Gastrocnemius medialis (tissue), 4 donors: Measurements from ENCODE around the gene PJVK. TPM values are rescaled to one million over a fixed set of nuclear protein-coding genes. Genes with fewer than 3 reads are reported as not detected.

Source experiments
- ATAC-seq, 2 donors: fragments of 150-250 bp; one replicate each; pipeline ENCODE4 v1.9.1; 2016
- DNase-seq, 2 donors: peaks; one replicate each; pipeline ENCODE4 v3.0.0-alpha.2; 2019
- H3K27ac ChIP-seq, 4 donors: fragments of 200-600 bp; sonication (generic); 1 replicate in 1 of 4; 2 replicates in 3 of 4; pipeline ENCODE4 v1.5.1; 2016 to 2018; ENCODE audit warnings: mild to moderate bottlenecking in 2 of 4, moderate library complexity in 1 of 4
- H3K27me3 ChIP-seq, 3 donors: fragments of 200-600 bp; sonication (generic) in 2 of 3; 1 replicate in 1 of 3; 2 replicates in 2 of 3; pipeline versions ENCODE4 v1.5.1 to v1.6.0; 2016 to 2019; ENCODE audit warnings: mild to moderate bottlenecking in 1 of 3, moderate library complexity in 1 of 3
- H3K36me3 ChIP-seq, 2 donors: fragments of 200-600 bp; sonication (generic) in 1 of 2; one replicate each; pipeline ENCODE4 v1.5.1; 2017 to 2018
- H3K4me1 ChIP-seq, 2 donors: fragments of 200-600 bp; sonication (generic) in 1 of 2; one replicate each; pipeline ENCODE4 v1.5.1; 2016 to 2017; ENCODE audit warnings: mild to moderate bottlenecking in 2 of 2
- H3K4me3 ChIP-seq, 4 donors: fragments of 200-600 bp; sonication (generic) in 3 of 4; 1 replicate in 1 of 4; 2 replicates in 3 of 4; pipeline ENCODE4 v1.5.1; 2016 to 2019; ENCODE audit warnings: mild to moderate bottlenecking in 2 of 4
- H3K9me3 ChIP-seq, 3 donors: fragments of 200-600 bp; sonication (generic) in 2 of 3; 1 replicate in 1 of 3; 2 replicates in 2 of 3; pipeline ENCODE4 v1.5.1; 2016 to 2019
- CTCF ChIP-seq, 5 experiments: fragments of 450-650 bp in 3 of 5; fragments of 200-600 bp in 2 of 5; sonication (generic) in 2 of 5; IDR thresholded peaks in 4 of 5; conservative IDR thresholded peaks in 1 of 5; 1 replicate in 4 of 5; 2 replicates in 1 of 5; pipeline ENCODE4 v1.5.1; 2016 to 2019; ENCODE audit warnings: antibody characterized with exemption in 5 of 5, mild to moderate bottlenecking in 3 of 5, moderate library complexity in 3 of 5
- POLR2A ChIP-seq, 2 donors: fragments of 450-650 bp; IDR thresholded peaks; one replicate each; pipeline ENCODE4 v1.6.1; 2017; ENCODE audit warnings: antibody characterized with exemption in 2 of 2, mild to moderate bottlenecking in 2 of 2, moderate library complexity in 2 of 2
- in situ Hi-C, 4 donors: fragments of 200-750 bp; cut with MboI; loops; one replicate each; pipeline versions ENCODE4 v1.15.0 to v1.8.0; 2017; ENCODE audit warnings: low sequenced_read_pairs in 4 of 4
- intact Hi-C: fragments of 100-400 bp; cut with DNase I; formaldehyde crosslinking; loops from one replicate; pipeline ENCODE4 v1.15.1; 2023; ENCODE audit warnings: low total_unique reads
- total RNA-seq, 4 donors: library from RNA; depleted of rRNA; stranded (reverse); fragments of >200 nt; gene quantifications; one replicate each; pipeline versions ENCODE4 v1.1.0 to v1.2.3, GENCODE V29; 2016

PJVK gene
- total RNA-seq, 4 donors from 2014 or later = 0.16 to 3.9 (median 1.0) TPM

DNA sequence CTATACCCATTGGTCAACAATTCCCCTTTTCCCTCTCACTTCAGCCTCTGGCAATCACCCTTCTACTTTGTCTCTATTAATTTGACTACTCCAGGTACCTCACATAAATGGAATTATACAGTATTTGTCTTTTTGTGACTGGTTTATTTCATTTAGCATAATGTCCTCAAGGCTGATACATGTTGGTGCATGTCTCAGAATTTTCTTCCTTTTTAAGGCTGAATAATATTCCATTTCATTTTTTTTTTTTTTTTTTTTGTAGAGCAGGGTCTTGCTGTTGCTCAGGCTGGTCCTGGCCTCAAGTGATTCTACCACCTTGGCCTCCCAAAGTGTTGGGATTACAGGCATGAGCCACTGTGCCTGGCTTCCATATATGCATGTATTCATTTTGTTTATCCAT lies 25.3 kb downstream of the PJVK start:
- intact Hi-C loops = no loop called here
- no peak for TF ChIP-seq CTCF (IDR thresholded peaks at IDR 0.05 in 4 of 5, conservative IDR thresholded peaks at IDR 0.05 in 1 of 5)
- no peak for TF ChIP-seq POLR2A (IDR thresholded peaks at IDR 0.05)

DNA sequence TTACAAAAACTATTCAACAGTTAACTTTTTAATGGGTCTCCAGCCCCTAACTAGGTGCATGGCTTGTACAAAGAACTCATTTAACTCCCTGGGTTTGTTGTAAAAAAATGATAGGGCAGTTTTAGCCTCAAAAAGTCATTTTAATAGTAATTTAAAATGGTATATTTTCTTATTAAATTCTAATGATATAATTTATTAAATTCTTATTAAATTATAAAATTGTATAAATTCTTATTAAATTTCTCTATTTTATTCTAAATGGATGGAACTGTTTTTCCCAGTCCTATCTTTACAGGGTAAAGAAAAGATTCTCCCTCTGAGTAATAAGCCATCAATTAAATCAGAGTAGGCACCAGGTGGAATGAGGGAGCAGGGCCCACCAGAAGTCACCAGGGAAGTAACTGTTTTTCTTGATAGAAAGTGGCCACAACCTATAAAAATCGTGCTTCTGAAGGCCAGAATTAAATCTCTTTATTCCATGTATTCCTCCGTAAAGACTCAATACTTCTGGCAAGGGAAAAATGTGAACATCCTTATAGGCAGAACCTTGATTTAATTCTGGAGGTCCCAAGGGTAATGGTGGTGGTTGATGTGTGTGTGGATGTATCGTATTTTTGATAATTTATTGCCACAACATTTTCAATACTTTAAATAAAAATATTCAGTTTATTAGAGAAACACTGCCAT lies 26.4 kb downstream of the PJVK start:
- Histone ChIP-seq H3K36me3 (no peaks in the 10 kb centered on the region), H3K9me3 (no peaks in the 10 kb centered on the region), H3K27me3 (no peaks in the 10 kb centered on the region), H3K4me3 (peak overlapping the region; percentile 61 to 80 (median 74)), H3K4me1 (peaks cover 26 to 30% of the 10 kb centered on the region in 2 donors), H3K27ac (peak overlapping the region; percentile 84 to 95 (median 92))
- no peak for ATAC-seq
- TF ChIP-seq POLR2A (IDR thresholded peaks at IDR 0.05) (no peak), CTCF (IDR thresholded peaks at IDR 0.05 in 4 of 5, conservative IDR thresholded peaks at IDR 0.05 in 1 of 5) (no peak)
- DNase-seq = no peak
- in situ Hi-C loops (no loop called here), intact Hi-C loops (no loop called here)

More for the DNA sequence above, 25.3 kb downstream of the PJVK start:
- Histone ChIP-seq H3K4me3 (no peak overlapping the region), H3K27ac (no peak overlapping the region), H3K4me1 (peaks cover 14 to 19% of the 10 kb centered on the region in 2 donors), H3K9me3 (no peaks in the 10 kb centered on the region), H3K36me3 (no peaks in the 10 kb centered on the region), H3K27me3 (no peaks in the 10 kb centered on the region)
- DNase-seq (no peak), ATAC-seq (no peak)
- in situ Hi-C loops = no loop called here

GRCh38 chr2:178478130-178478438 lies 26.9 kb downstream of the PJVK start:
- peak overlapping the region; percentile 84 to 95 (median 92) for H3K27ac ChIP-seq
- ATAC-seq (no peak), DNase-seq (no peak)
- H3K27me3 ChIP-seq = no peaks in the 10 kb centered on the region
- H3K36me3 ChIP-seq = no peaks in the 10 kb centered on the region
- intact Hi-C loops (no loop called here), in situ Hi-C loops (no loop called here)
- TF ChIP-seq CTCF (IDR thresholded peaks at IDR 0.05 in 4 of 5, conservative IDR thresholded peaks at IDR 0.05 in 1 of 5) = no peak
- TF ChIP-seq POLR2A (IDR thresholded peaks at IDR 0.05) = no peak
- H3K9me3 ChIP-seq = no peaks in the 10 kb centered on the region
- H3K4me1 ChIP-seq = peaks cover 30 to 35% of the 10 kb centered on the region in 2 donors
- peak overlapping the region; percentile 61 to 80 (median 74) for H3K4me3 ChIP-seq

GRCh38 chr2:178478439-178479274 lies 27.5 kb downstream of the PJVK start, which contains the start of gene FKBP7:
Gene FKBP7 (minus strand): TSS chr2:178478600. CDS start chr2:178478499, 101 bp downstream.
- Histone ChIP-seq H3K27me3 (no peaks in the 10 kb centered on the region), H3K4me1 (peaks cover 35 to 38% of the 10 kb centered on the region in 2 donors)
- intact Hi-C loops = loop anchor here (1.0 kb wide), 1 partner anchor 64 kb away; no protein-coding TSS in a partner anchor

More at GRCh38 chr2:178478439-178479274, 27.5 kb downstream of the PJVK start, which contains the start of gene FKBP7:
- H3K4me3 ChIP-seq = peak within 1 kb of the TSS; percentile 61 to 80 (median 74)
- TF ChIP-seq POLR2A (IDR thresholded peaks at IDR 0.05) = peak; percentile 84 to 87
- TF ChIP-seq CTCF (IDR thresholded peaks at IDR 0.05 in 4 of 5, conservative IDR thresholded peaks at IDR 0.05 in 1 of 5) = peak; percentile 59 to 79 (median 69)
- DNase-seq (peak; percentile 78 to 80), ATAC-seq (peak; percentile 60 to 69)
- H3K27ac ChIP-seq = peak within 1 kb of the TSS; percentile 84 to 95 (median 92)
- no peaks in the 10 kb centered on the region for H3K36me3 ChIP-seq
- no peaks in the 10 kb centered on the region for H3K9me3 ChIP-seq
- in situ Hi-C loops = no loop called here
